Keratinocyte (primary cell): ENCODE results near the gene SLC27A2. TPM values are rescaled to one million over a fixed set of nuclear protein-coding genes. Genes with fewer than 3 reads are reported as not detected.
A peak's percentile ranks its signal among the peaks of the same experiment; 100 is the strongest.

Experiments
- DNase-seq: peaks from one replicate; pipeline ENCODE4 v3.0.0-alpha.2; 2011; ENCODE audit warnings: low read depth, missing footprints, low spot score
- FAIRE-seq: peaks from 2 replicates; lab custom pipeline; 2011; peaks lifted over from hg19 to GRCh38; lab: Jason Lieb, UNC
- H2AFZ ChIP-seq: 2 replicates; pipeline ENCODE4 v1.6.0; 2012; ENCODE audit warnings: low read length, control low read depth, inconsistent platforms; ENCODE audit not compliant: control insufficient read depth
- H3K27ac ChIP-seq: 2 replicates; pipeline ENCODE4 v1.5.1; 2011; ENCODE audit warnings: low read length; ENCODE audit not compliant: control insufficient read depth, insufficient read depth
- H3K27me3 ChIP-seq: 3 replicates; pipeline ENCODE4 v1.6.0; 2011; ENCODE audit warnings: low read length; ENCODE audit not compliant: control insufficient read depth, insufficient read depth; ENCODE audit errors: extremely low read depth
- H3K36me3 ChIP-seq, 2 experiments: 2 replicates in 1 of 2; 3 replicates in 1 of 2; pipeline ENCODE4 v1.5.1; 2011; ENCODE audit warnings: low read length in 2 of 2, mild to moderate bottlenecking in 1 of 2; ENCODE audit not compliant: control insufficient read depth in 2 of 2, insufficient read depth in 2 of 2; ENCODE audit errors: extremely low read depth in 1 of 2
- H3K4me1 ChIP-seq: 3 replicates; pipeline ENCODE4 v1.5.1; 2011; ENCODE audit warnings: low read length; ENCODE audit not compliant: control insufficient read depth, insufficient read depth; ENCODE audit errors: extremely low read depth
- H3K4me2 ChIP-seq: 3 replicates; pipeline ENCODE4 v1.6.0; 2011; ENCODE audit warnings: low read depth, low read length; ENCODE audit not compliant: control insufficient read depth, insufficient read depth; ENCODE audit errors: extremely low read depth
- H3K4me3 ChIP-seq, 3 experiments: fragments of 200-600 bp in 1 of 3; sonication (generic) in 1 of 3; 2 replicates in 2 of 3; 3 replicates in 1 of 3; pipeline ENCODE4 v1.5.1; 2011 to 2016; ENCODE audit warnings: low read length in 3 of 3, mild to moderate bottlenecking in 3 of 3, control low read depth in 2 of 3, inconsistent platforms in 1 of 3, low read depth in 1 of 3, mixed read lengths in 1 of 3, mixed run types in 1 of 3, moderate library complexity in 1 of 3; ENCODE audit not compliant: control insufficient read depth in 2 of 3, insufficient read depth in 2 of 3; ENCODE audit errors: extremely low read depth in 1 of 3
- H3K79me2 ChIP-seq: 2 replicates; pipeline ENCODE4 v1.6.0; 2012; ENCODE audit warnings: low read length; ENCODE audit not compliant: control insufficient read depth, insufficient read depth
- H3K9ac ChIP-seq: 3 replicates; pipeline ENCODE4 v1.6.0; 2011; ENCODE audit warnings: low read length; ENCODE audit not compliant: control insufficient read depth, insufficient read depth; ENCODE audit errors: extremely low read depth
- H3K9me1 ChIP-seq: 3 replicates; pipeline ENCODE4 v1.6.0; 2011; ENCODE audit warnings: low read length; ENCODE audit not compliant: control insufficient read depth, insufficient read depth; ENCODE audit errors: extremely low read depth
- H3K9me3 ChIP-seq: 2 replicates; pipeline ENCODE4 v1.5.1; 2012; ENCODE audit warnings: low read depth, low read length; ENCODE audit not compliant: control insufficient read depth
- H4K20me1 ChIP-seq: 3 replicates; pipeline ENCODE4 v1.6.0; 2011; ENCODE audit warnings: low read length; ENCODE audit not compliant: control insufficient read depth, insufficient read depth; ENCODE audit errors: extremely low read depth
- EZH2 ChIP-seq: IDR thresholded peaks from one replicate; pipeline ENCODE4 v1.6.1; 2012; ENCODE audit warnings: inconsistent platforms, mild to moderate bottlenecking, low read length, moderate library complexity
- dilution Hi-C: fragments of 300-500 bp; cut with MboI; formaldehyde crosslinking; loops from one replicate; pipeline ENCODE4 v1.7.0; 2020; ENCODE audit warnings: low sequenced_read_pairs; ENCODE audit not compliant: extremely low pct_ligation_motif_present
- polyA plus RNA-seq, 5 experiments: library from polyadenylated mRNA; depleted of rRNA in 3 of 5; stranded (reverse) in 3 of 5; stranded (forward) in 1 of 5; unstranded in 1 of 5; fragments of >200 nt; gene quantifications; 1 replicate in 1 of 5; 2 replicates in 3 of 5; 3 replicates in 1 of 5; pipeline versions ENCODE4 v1.2.1 to v1.2.3, GENCODE V29; 2011 to 2012; ENCODE audit warnings: missing spikeins in 2 of 5, low read depth in 1 of 5, low replicate concordance in 1 of 5
- TF ChIP-seq, protein P1 (sequence below), 3 experiments: IDR thresholded peaks in 1 of 3; conservative IDR thresholded peaks in 1 of 3; optimal IDR thresholded peaks in 1 of 3; 2 replicates in 2 of 3; 3 replicates in 1 of 3; pipeline versions ENCODE3 to v1.5.1; 2011; ENCODE audit warnings: low read length in 3 of 3, mild to moderate bottlenecking in 3 of 3, moderate library complexity in 2 of 3, control low read depth in 1 of 3, inconsistent platforms in 1 of 3; ENCODE audit not compliant: insufficient read depth in 2 of 3; ENCODE audit errors: extremely low read depth in 1 of 3

The SLC27A2 gene
- polyA plus RNA-seq, 1 donor (not counting 4 experiments of a cell fraction or from before 2014, with no cell fraction given) = 0.34 TPM

DNA sequence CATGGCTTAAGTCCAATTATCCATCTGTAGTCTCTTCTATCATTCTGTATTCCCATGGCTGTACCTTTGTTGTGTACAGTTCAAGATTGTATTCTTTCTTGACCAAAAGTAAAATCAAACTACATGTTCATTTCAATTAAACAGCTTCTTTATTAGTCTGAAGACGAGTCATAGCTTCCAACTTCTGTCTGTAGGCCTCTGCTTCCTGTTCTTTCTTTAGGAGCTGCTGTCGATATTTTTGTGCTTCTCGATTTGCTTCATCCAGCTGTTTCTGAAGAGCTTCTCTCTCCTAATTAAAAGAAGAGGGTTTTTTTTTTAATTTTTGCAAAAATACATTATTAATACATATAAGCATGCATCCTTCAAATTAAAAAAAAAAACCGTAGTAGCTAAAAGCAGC is 96.5 kb downstream of the SLC27A2 start:
- FAIRE-seq = no peak
- no peak overlapping the region for H3K4me2 ChIP-seq
- no peak overlapping the region for H3K27ac ChIP-seq
- no peak overlapping the region for H3K4me3 ChIP-seq
- TF ChIP-seq EZH2 = no peak
- TF ChIP-seq, protein P1, sequence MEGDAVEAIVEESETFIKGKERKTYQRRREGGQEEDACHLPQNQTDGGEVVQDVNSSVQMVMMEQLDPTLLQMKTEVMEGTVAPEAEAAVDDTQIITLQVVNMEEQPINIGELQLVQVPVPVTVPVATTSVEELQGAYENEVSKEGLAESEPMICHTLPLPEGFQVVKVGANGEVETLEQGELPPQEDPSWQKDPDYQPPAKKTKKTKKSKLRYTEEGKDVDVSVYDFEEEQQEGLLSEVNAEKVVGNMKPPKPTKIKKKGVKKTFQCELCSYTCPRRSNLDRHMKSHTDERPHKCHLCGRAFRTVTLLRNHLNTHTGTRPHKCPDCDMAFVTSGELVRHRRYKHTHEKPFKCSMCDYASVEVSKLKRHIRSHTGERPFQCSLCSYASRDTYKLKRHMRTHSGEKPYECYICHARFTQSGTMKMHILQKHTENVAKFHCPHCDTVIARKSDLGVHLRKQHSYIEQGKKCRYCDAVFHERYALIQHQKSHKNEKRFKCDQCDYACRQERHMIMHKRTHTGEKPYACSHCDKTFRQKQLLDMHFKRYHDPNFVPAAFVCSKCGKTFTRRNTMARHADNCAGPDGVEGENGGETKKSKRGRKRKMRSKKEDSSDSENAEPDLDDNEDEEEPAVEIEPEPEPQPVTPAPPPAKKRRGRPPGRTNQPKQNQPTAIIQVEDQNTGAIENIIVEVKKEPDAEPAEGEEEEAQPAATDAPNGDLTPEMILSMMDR (optimal IDR thresholded peaks at IDR 0.05 in 1 of 3, IDR thresholded peaks at IDR 0.05 in 1 of 3, conservative IDR thresholded peaks at IDR 0.05 in 1 of 3; ENCODE audit: extremely low read depth in 1 of 3, insufficient read depth in 2 of 3, low read length in 3 of 3) = no peak
- dilution Hi-C loops = no loop called here
- no peaks in the 10 kb centered on the region for H3K36me3 ChIP-seq
- H2AFZ ChIP-seq = no peak overlapping the region
- no peak overlapping the region for H3K9ac ChIP-seq
- H3K9me3 ChIP-seq = no peaks in the 10 kb centered on the region
- no peaks in the 10 kb centered on the region for H3K9me1 ChIP-seq
- no peaks in the 10 kb centered on the region for H3K27me3 ChIP-seq
- H3K4me1 ChIP-seq = peaks cover 12% of the 10 kb centered on the region
- H3K79me2 ChIP-seq = no peaks in the 10 kb centered on the region
- no peak for DNase-seq
- H4K20me1 ChIP-seq = no peaks in the 10 kb centered on the region

DNA sequence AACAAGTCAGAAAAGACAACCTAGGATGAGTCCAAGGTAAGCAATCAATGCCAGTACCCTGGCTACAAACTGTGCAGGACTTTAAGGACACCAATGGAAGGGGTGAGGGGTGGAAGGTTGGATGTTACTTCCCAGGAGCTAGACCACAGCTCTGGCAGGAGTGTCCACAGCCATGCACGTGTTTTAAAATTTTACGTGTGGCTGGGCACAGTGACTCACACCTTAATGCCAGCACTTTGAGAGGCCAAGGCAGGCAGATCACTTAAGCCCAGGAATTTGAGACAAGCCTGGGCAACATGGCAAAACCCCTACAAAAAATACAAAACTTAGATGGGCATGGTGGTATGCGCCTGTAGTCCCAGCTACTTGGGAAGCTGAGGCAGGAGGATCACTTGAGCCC is 98.3 kb downstream of the SLC27A2 start:
- FAIRE-seq = peak; percentile 71
- peak overlapping the region; percentile 33 for H3K27ac ChIP-seq
- no peaks in the 10 kb centered on the region for H3K79me2 ChIP-seq
- H3K9ac ChIP-seq = no peak overlapping the region
- no peaks in the 10 kb centered on the region for H3K9me1 ChIP-seq
- H3K27me3 ChIP-seq = no peaks in the 10 kb centered on the region
- peak overlapping the region in 1 of 3 experiments; percentile 1 for H3K4me3 ChIP-seq
- H3K36me3 ChIP-seq = no peaks in the 10 kb centered on the region
- no peak for TF ChIP-seq EZH2
- TF ChIP-seq, protein P1 (optimal IDR thresholded peaks at IDR 0.05 in 1 of 3, IDR thresholded peaks at IDR 0.05 in 1 of 3, conservative IDR thresholded peaks at IDR 0.05 in 1 of 3; ENCODE audit: extremely low read depth in 1 of 3, insufficient read depth in 2 of 3, low read length in 3 of 3) = no peak
- DNase-seq = peak; percentile 17
- H3K4me2 ChIP-seq = peak overlapping the region; percentile 48
- dilution Hi-C loops = no loop called here
- no peaks in the 10 kb centered on the region for H3K9me3 ChIP-seq
- H3K4me1 ChIP-seq = peaks cover 12% of the 10 kb centered on the region
- H4K20me1 ChIP-seq = no peaks in the 10 kb centered on the region
- no peak overlapping the region for H2AFZ ChIP-seq
